Measurements from ENCODE around the gene DNLZ. TPM values are rescaled to one million over a fixed set of nuclear protein-coding genes. Genes with fewer than 3 reads are reported as not detected.
"Not testable (repeated sequence)": the region's sequence is repeated elsewhere in the genome, so short reads cannot be mapped to it uniquely, and the experiment has no call there.

The DNLZ gene
- total RNA-seq, 1 donor from 2014 or later: 34.1 TPM

GRCh38 chr9:136364942-136365774 lies 1.6 kb upstream of the DNLZ start:
- intact Hi-C loops (cut with DNase I): no loop called here
- DNase-seq (ENCODE audit: low spot score): no peak

GRCh38 chr9:136363949-136364748 lies 605 bp upstream of the DNLZ start:
- DNase-seq (ENCODE audit: low spot score): no peak
- intact Hi-C loops (cut with DNase I): loop anchor here (1.0 to 2.0 kb wide), 3 partner anchors 18 to 36 kb away; partner anchors contain the start of gene SNAPC4

GRCh38 chr9:136362450-136362784 lies 1.1 kb downstream of the DNLZ start:
- no peak for DNase-seq (ENCODE audit: low spot score)
- intact Hi-C loops (cut with DNase I): loop anchor here (2.0 kb wide), 1 partner anchor 20 kb away; no protein-coding TSS in a partner anchor

- intact Hi-C loops (cut with DNase I): loop anchor here (2.0 kb wide), 1 partner anchor 19 kb away; no protein-coding TSS in a partner anchor
- no peak for DNase-seq (ENCODE audit: low spot score)
Measured at GRCh38 chr9:136361754-136362449, 1.6 kb downstream of the DNLZ start.

- no peak for DNase-seq (ENCODE audit: low spot score)
- intact Hi-C loops (cut with DNase I): no loop called here
Measured at GRCh38 chr9:136361047-136361753, 2.3 kb downstream of the DNLZ start.

GRCh38 chr9:136359774-136360718 lies 3.5 kb downstream of the DNLZ start:
- intact Hi-C loops (cut with DNase I): no loop called here
- DNase-seq (ENCODE audit: low spot score): no peak

GRCh38 chr9:136358888-136359287 lies 4.7 kb downstream of the DNLZ start:
- DNase-seq (ENCODE audit: low spot score): no peak
- intact Hi-C loops (cut with DNase I): no loop called here

GRCh38 chr9:136358016-136358415 lies 5.5 kb downstream of the DNLZ start:
- no peak for DNase-seq (ENCODE audit: low spot score)

GRCh38 chr9:136357202-136357725 lies 6.3 kb downstream of the DNLZ start:
- intact Hi-C loops (cut with DNase I): no loop called here
- DNase-seq (ENCODE audit: low spot score): no peak

More at GRCh38 chr9:136358016-136358415, 5.5 kb downstream of the DNLZ start:
- intact Hi-C loops (cut with DNase I): no loop called here

GRCh38 chr9:136355616-136356557 lies 7.7 kb downstream of the DNLZ start:
- intact Hi-C loops (cut with DNase I): no loop called here
- DNase-seq (ENCODE audit: low spot score): no peak

- intact Hi-C loops (cut with DNase I): loop anchor here (1.0 kb wide), 1 partner anchor 11 kb away; no protein-coding TSS in a partner anchor
- peak; percentile 91 for DNase-seq (ENCODE audit: low spot score)
Measured at GRCh38 chr9:136354592-136355085, 8.9 kb downstream of the DNLZ start.

- DNase-seq (ENCODE audit: low spot score): no peak
- intact Hi-C loops (cut with DNase I): loop anchor here (1.0 kb wide), 1 partner anchor 11 kb away; no protein-coding TSS in a partner anchor
Measured at GRCh38 chr9:136353757-136354488, 9.6 kb downstream of the DNLZ start.

- intact Hi-C loops (cut with DNase I): no loop called here
Measured at GRCh38 chr9:136353088-136353487, 10.5 kb downstream of the DNLZ start.

GRCh38 chr9:136352682-136353081 lies 10.9 kb downstream of the DNLZ start:
- intact Hi-C loops (cut with DNase I): no loop called here
- DNase-seq (ENCODE audit: low spot score): no peak

More at GRCh38 chr9:136353088-136353487, 10.5 kb downstream of the DNLZ start:
- no peak for DNase-seq (ENCODE audit: low spot score)

GRCh38 chr9:136351868-136352267 lies 11.7 kb downstream of the DNLZ start:
- intact Hi-C loops (cut with DNase I); DNase-seq (ENCODE audit: low spot score): not testable (repeated sequence)

- intact Hi-C loops (cut with DNase I): no loop called here
- DNase-seq (ENCODE audit: low spot score): no peak
Measured at GRCh38 chr9:136351252-136351800, 12.2 kb downstream of the DNLZ start.
